Stimulated activated CD8-positive, alpha-beta memory T cell treated with anti-CD3 and anti-CD28 coated beads, Interleukin-12 subunit alpha, Interleukin-12 subunit beta, amount 100 ng/mL, for 4 hours (primary cell): Measurements from ENCODE around the gene SFT2D2.
"Not testable (repeated sequence)": the region's sequence is repeated elsewhere in the genome, so short reads cannot be mapped to it uniquely, and the experiment has no call there.

Experiments
- DNase-seq: peaks from one replicate; pipeline ENCODE4 v3.0.0-alpha.2; 2020; ENCODE audit warnings: low read depth

The SFT2D2 gene

GRCh38 chr1:168225476-168226190 is at the start of gene SFT2D2:
Gene SFT2D2, plus strand, starts transcription at chr1:168226004. Its CDS starts 76 bp downstream, at chr1:168226080.
- peak; percentile 76 for DNase-seq

- no peak for DNase-seq
Observed at GRCh38 chr1:168178227-168178637, 47.6 kb upstream of the SFT2D2 start.

GRCh38 chr1:168178638-168179437 is 47.0 kb upstream of the SFT2D2 start, which contains the start of gene TIPRL:
Gene TIPRL, plus strand, starts transcription at chr1:168178962. Its CDS starts 116 bp downstream, at chr1:168179078.
- peak; percentile 87 for DNase-seq

- DNase-seq, result no peak
Observed at GRCh38 chr1:168179438-168180147, 46.2 kb upstream of the SFT2D2 start.

- DNase-seq, result no peak
Observed at GRCh38 chr1:168180148-168180524, 45.7 kb upstream of the SFT2D2 start.

- not testable (repeated sequence) for DNase-seq
Observed at GRCh38 chr1:168181063-168181720, 44.6 kb upstream of the SFT2D2 start.

- no peak for DNase-seq
Observed at GRCh38 chr1:168187177-168187576, 38.6 kb upstream of the SFT2D2 start.

GRCh38 chr1:168190403-168190802 is 35.4 kb upstream of the SFT2D2 start:
- no peak for DNase-seq

- no peak for DNase-seq
Observed at GRCh38 chr1:168195199-168196135, 30.3 kb upstream of the SFT2D2 start.

GRCh38 chr1:168199056-168199455 is 26.7 kb upstream of the SFT2D2 start:
- DNase-seq, result no peak

- no peak for DNase-seq
Observed at GRCh38 chr1:168202941-168203654, 22.7 kb upstream of the SFT2D2 start.

GRCh38 chr1:168206111-168206510 is 19.7 kb upstream of the SFT2D2 start:
- DNase-seq, result no peak

GRCh38 chr1:168207673-168208072 is 18.1 kb upstream of the SFT2D2 start:
- not testable (repeated sequence) for DNase-seq

- no peak for DNase-seq
Observed at GRCh38 chr1:168210312-168210711, 15.5 kb upstream of the SFT2D2 start.

GRCh38 chr1:168213349-168213748 is 12.5 kb upstream of the SFT2D2 start:
- DNase-seq, result no peak

- DNase-seq, result no peak
Observed at GRCh38 chr1:168216171-168216570, 9.6 kb upstream of the SFT2D2 start.

- DNase-seq, result no peak
Observed at GRCh38 chr1:168217664-168218063, 8.1 kb upstream of the SFT2D2 start.

- DNase-seq, result no peak
Observed at GRCh38 chr1:168218658-168219057, 7.1 kb upstream of the SFT2D2 start.

GRCh38 chr1:168220470-168220871 is 5.3 kb upstream of the SFT2D2 start:
- DNase-seq, result no peak

- no peak for DNase-seq
Observed at GRCh38 chr1:168221275-168221674, 4.5 kb upstream of the SFT2D2 start.
